ENCODE results near the gene ADORA1. TPM values are rescaled to one million over a fixed set of nuclear protein-coding genes. Genes with fewer than 3 reads are reported as not detected.

ADORA1 gene
- total RNA-seq, 1 donor from 2014 or later: not detected

DNA sequence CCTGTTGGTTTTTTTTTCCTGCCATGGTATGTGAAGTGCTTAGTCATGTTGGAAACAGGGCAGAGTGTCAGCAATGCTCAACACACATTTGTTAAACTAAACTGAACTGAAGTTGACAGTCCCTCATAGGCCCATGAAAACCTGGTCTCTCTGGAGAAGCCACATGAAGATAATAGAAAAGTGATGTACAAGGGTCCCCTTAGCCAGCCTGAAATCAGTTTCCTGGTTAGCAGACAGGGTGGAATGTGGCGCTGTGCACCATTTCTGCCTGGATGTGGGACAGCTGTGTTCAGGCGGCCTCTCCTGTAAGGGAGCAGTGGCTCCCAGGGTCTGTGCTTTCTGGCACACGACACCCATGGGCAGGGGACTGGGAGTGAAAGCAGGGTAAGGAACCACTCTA, 68.8 kb downstream of the ADORA1 start:
- DNase-seq (ENCODE audit: low spot score): no peak
- peaks cover 8% of the 10 kb centered on the region for H3K27me3 Mint-ChIP-seq (ENCODE audit: insufficient read depth)
- H3K27ac Mint-ChIP-seq: no peak overlapping the region
- no peaks in the 10 kb centered on the region for H3K4me1 Mint-ChIP-seq (ENCODE audit: low read depth)
- no peak overlapping the region for H3K4me3 Mint-ChIP-seq
- no peaks in the 10 kb centered on the region for H3K36me3 Mint-ChIP-seq (ENCODE audit: low read depth)
- intact Hi-C loops (cut with micrococcal nuclease): no loop called here
- no peaks in the 10 kb centered on the region for H3K9me3 Mint-ChIP-seq

DNA sequence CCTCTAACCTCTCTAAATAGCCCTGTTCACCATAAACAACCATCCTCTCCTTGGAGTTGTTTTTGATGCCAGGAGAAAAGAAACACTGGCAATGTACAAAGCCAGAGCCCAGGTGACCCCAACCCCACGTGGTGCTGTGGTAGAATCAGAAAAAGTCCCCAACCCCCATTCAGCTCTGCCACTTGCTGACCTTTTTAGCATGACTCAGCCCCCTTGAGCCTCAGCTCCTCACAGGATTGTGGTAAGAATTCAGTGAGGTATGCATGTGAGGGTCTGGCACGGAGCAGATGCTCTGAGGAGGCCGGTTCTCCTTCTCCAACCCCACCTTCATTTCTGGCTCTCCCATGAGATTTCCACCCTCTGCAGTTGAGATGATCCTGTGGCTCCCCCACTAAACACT, 70.1 kb downstream of the ADORA1 start:
- Mint-ChIP-seq H3K4me3 (no peak overlapping the region), H3K36me3 (ENCODE audit: low read depth) (no peaks in the 10 kb centered on the region), H3K4me1 (ENCODE audit: low read depth) (no peaks in the 10 kb centered on the region), H3K27me3 (ENCODE audit: insufficient read depth) (peaks cover 8% of the 10 kb centered on the region), H3K9me3 (no peaks in the 10 kb centered on the region), H3K27ac (no peak overlapping the region)
- no peak for DNase-seq (ENCODE audit: low spot score)
- intact Hi-C loops (cut with micrococcal nuclease): no loop called here

GRCh38 chr1:203199002-203199401, 71.5 kb downstream of the ADORA1 start:
- H3K36me3 Mint-ChIP-seq (ENCODE audit: low read depth): no peaks in the 10 kb centered on the region
- H3K9me3 Mint-ChIP-seq: no peaks in the 10 kb centered on the region
- H3K27me3 Mint-ChIP-seq (ENCODE audit: insufficient read depth): peaks cover 8% of the 10 kb centered on the region
- intact Hi-C loops (cut with micrococcal nuclease): no loop called here
- H3K4me3 Mint-ChIP-seq: no peak overlapping the region
- H3K27ac Mint-ChIP-seq: no peak overlapping the region
- no peaks in the 10 kb centered on the region for H3K4me1 Mint-ChIP-seq (ENCODE audit: low read depth)
- DNase-seq (ENCODE audit: low spot score): no peak

- Mint-ChIP-seq H3K4me1 (ENCODE audit: low read depth) (no peaks in the 10 kb centered on the region), H3K4me3 (no peak overlapping the region), H3K27ac (no peak overlapping the region), H3K27me3 (ENCODE audit: insufficient read depth) (peaks cover 8% of the 10 kb centered on the region), H3K9me3 (no peaks in the 10 kb centered on the region), H3K36me3 (ENCODE audit: low read depth) (no peaks in the 10 kb centered on the region)
- intact Hi-C loops (cut with micrococcal nuclease): no loop called here
- no peak for DNase-seq (ENCODE audit: low spot score)
Observed at GRCh38 chr1:203199481-203199815, 71.9 kb downstream of the ADORA1 start.

GRCh38 chr1:203199816-203200571, 72.5 kb downstream of the ADORA1 start:
- intact Hi-C loops (cut with micrococcal nuclease): no loop called here
- no peak overlapping the region for H3K27ac Mint-ChIP-seq
- H3K27me3 Mint-ChIP-seq (ENCODE audit: insufficient read depth): peaks cover 8% of the 10 kb centered on the region
- H3K36me3 Mint-ChIP-seq (ENCODE audit: low read depth): no peaks in the 10 kb centered on the region
- H3K4me1 Mint-ChIP-seq (ENCODE audit: low read depth): no peaks in the 10 kb centered on the region
- no peaks in the 10 kb centered on the region for H3K9me3 Mint-ChIP-seq
- no peak for DNase-seq (ENCODE audit: low spot score)
- H3K4me3 Mint-ChIP-seq: no peak overlapping the region

DNA sequence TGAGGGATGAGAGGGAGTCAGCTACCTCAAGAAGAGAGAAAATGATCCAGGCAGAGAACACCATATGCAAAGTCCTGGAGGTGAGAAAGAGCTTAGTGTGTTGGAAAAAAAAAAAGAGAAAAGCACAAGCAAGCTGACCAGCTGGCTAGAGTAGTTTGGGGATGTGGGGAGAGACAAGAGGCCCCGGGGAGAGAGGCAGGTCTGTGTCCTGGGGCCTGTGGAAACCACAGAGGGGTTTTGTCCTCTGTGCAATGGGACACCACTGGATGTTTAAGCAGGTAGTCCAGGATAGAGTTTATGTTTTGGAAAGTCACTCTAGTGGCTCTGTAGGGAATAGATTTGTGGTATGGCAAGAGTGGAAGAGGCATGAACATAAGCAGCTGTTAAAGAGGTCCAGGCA, 73.4 kb downstream of the ADORA1 start:
- Mint-ChIP-seq H3K4me3 (no peak overlapping the region), H3K27ac (no peak overlapping the region), H3K9me3 (no peaks in the 10 kb centered on the region), H3K36me3 (ENCODE audit: low read depth) (no peaks in the 10 kb centered on the region), H3K4me1 (ENCODE audit: low read depth) (no peaks in the 10 kb centered on the region), H3K27me3 (ENCODE audit: insufficient read depth) (peaks cover 8% of the 10 kb centered on the region)
- no peak for DNase-seq (ENCODE audit: low spot score)
- intact Hi-C loops (cut with micrococcal nuclease): no loop called here

DNA sequence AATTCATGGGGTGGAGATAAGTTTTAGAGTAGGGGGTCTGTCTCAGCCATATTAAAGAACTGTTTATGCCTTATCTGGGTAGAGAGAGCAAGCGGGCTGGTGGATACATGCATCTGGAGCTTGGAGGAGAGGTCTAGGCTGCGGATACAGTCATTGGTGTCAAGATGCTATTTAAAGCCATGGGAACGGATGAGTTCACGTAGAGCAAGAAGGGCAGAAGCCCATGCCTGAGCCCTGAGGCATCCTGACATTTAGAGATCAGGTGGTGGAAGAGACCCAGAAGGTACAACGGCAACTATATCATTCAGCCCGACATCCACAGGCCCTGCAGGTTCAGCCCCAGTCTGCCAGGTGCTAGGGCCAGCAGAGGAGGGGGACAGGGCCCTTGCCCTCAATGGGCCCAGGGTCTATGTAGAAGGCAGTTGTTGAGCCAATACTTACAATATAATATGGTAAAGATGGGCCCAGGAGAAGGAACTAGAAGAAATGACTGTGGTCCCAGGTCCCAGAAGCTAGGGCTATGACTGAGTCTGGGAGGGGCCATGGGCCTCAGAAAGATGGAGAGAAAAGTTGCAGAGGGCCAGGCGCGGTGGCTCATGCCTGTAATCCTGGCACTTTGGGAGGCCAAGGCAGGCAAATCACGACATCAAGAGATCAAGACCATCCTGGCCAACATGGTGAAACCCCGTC, 74.1 kb downstream of the ADORA1 start:
- intact Hi-C loops (cut with micrococcal nuclease): no loop called here
- no peak for DNase-seq (ENCODE audit: low spot score)

DNA sequence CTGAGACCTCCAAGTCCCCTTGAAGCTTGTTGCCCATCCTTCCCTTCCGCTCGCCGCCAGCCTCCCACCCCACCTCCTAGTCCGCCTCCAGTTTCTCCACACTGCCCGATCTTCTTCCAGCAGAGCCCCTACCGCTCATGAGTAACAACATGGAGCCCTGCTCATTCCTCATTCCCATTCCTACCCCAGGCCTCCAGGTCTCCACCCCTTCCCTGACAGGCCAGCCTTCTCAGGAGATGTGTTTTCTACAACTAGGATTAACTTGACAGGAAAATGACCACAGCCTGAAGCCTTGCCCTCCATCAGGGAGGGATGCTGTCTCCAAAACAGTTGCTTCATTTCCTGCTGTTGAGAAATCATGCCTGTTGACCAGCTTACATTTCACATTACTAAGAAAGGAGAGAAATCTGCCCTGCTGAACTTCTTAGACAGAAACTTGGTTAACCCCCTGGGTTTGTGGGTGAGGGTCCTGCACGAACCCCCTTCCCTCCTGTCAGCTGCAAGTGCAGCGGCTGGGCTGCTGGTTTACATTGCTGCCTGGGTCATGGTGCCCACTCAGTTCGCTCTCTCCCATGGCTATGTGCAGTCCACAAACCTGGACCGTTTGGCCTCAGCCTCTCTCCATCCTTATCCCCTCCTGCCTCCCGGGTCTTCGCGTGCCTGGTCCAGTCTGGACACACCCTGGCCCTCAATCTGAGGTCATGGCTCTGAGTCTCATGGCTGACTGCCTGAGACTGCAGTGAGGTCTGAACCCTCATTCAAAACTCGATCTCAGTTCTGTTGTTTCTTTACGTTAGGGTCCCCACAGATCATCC, 75.1 kb downstream of the ADORA1 start:
- intact Hi-C loops (cut with micrococcal nuclease): no loop called here
- no peak for DNase-seq (ENCODE audit: low spot score)
- H3K4me1 Mint-ChIP-seq (ENCODE audit: low read depth): no peaks in the 10 kb centered on the region

More for the DNA sequence above, 74.1 kb downstream of the ADORA1 start:
- Mint-ChIP-seq H3K9me3 (no peaks in the 10 kb centered on the region), H3K27ac (no peak overlapping the region), H3K4me1 (ENCODE audit: low read depth) (no peaks in the 10 kb centered on the region), H3K27me3 (ENCODE audit: insufficient read depth) (peaks cover 8% of the 10 kb centered on the region), H3K36me3 (ENCODE audit: low read depth) (no peaks in the 10 kb centered on the region), H3K4me3 (no peak overlapping the region)

GRCh38 chr1:203204756-203205155, 77.2 kb downstream of the ADORA1 start:
- H3K4me1 Mint-ChIP-seq (ENCODE audit: low read depth): no peaks in the 10 kb centered on the region
- no peaks in the 10 kb centered on the region for H3K36me3 Mint-ChIP-seq (ENCODE audit: low read depth)
- no peak for DNase-seq (ENCODE audit: low spot score)
- no peak overlapping the region for H3K4me3 Mint-ChIP-seq
- peaks cover 9% of the 10 kb centered on the region for H3K27me3 Mint-ChIP-seq (ENCODE audit: insufficient read depth)
- no peak overlapping the region for H3K27ac Mint-ChIP-seq
- intact Hi-C loops (cut with micrococcal nuclease): no loop called here
- H3K9me3 Mint-ChIP-seq: no peaks in the 10 kb centered on the region

More for the DNA sequence above, 75.1 kb downstream of the ADORA1 start:
- Mint-ChIP-seq H3K27me3 (ENCODE audit: insufficient read depth) (peaks cover 9% of the 10 kb centered on the region), H3K4me3 (no peak overlapping the region), H3K36me3 (ENCODE audit: low read depth) (no peaks in the 10 kb centered on the region), H3K27ac (no peak overlapping the region), H3K9me3 (no peaks in the 10 kb centered on the region)

DNA sequence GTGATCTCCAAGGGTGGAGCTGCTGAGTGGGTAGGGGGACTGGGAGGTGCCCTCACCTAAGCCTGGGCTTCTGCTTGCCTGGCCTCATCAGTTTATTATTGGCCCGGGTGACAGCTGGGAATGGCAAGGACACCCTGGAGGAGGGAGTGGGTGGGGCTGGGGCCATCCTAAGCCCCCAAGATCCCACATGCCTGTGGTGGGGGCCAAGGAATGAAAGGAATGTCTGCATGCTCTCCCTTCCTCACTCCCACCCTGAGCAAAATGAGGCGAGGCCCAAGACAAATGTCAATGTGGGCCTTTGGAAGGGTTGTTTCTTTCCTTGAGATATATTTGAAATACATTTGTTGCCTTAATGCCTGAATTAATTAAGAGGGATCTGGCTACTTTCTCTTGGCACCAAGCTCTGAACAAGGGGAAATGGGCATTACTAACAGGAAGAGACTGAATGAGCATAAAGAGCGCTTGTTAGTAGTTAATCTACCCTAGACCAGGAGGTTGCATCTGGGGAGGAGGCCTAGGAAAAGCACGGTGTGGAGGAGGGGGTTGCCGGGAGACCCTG, 78.7 kb downstream of the ADORA1 start:
- no peaks in the 10 kb centered on the region for H3K4me1 Mint-ChIP-seq (ENCODE audit: low read depth)
- no peak overlapping the region for H3K27ac Mint-ChIP-seq
- DNase-seq (ENCODE audit: low spot score): no peak
- no peaks in the 10 kb centered on the region for H3K36me3 Mint-ChIP-seq (ENCODE audit: low read depth)
- H3K9me3 Mint-ChIP-seq: no peaks in the 10 kb centered on the region
- peaks cover 8% of the 10 kb centered on the region for H3K27me3 Mint-ChIP-seq (ENCODE audit: insufficient read depth)
- H3K4me3 Mint-ChIP-seq: no peak overlapping the region
- intact Hi-C loops (cut with micrococcal nuclease): no loop called here

- peaks cover 7% of the 10 kb centered on the region for H3K27me3 Mint-ChIP-seq (ENCODE audit: insufficient read depth)
- H3K4me1 Mint-ChIP-seq (ENCODE audit: low read depth): no peaks in the 10 kb centered on the region
- H3K27ac Mint-ChIP-seq: no peak overlapping the region
- H3K9me3 Mint-ChIP-seq: no peaks in the 10 kb centered on the region
- intact Hi-C loops (cut with micrococcal nuclease): no loop called here
- DNase-seq (ENCODE audit: low spot score): no peak
- no peaks in the 10 kb centered on the region for H3K36me3 Mint-ChIP-seq (ENCODE audit: low read depth)
- H3K4me3 Mint-ChIP-seq: no peak overlapping the region
Observed at GRCh38 chr1:203207751-203208150, 80.2 kb downstream of the ADORA1 start.

- Mint-ChIP-seq H3K4me1 (ENCODE audit: low read depth) (no peaks in the 10 kb centered on the region), H3K36me3 (ENCODE audit: low read depth) (no peaks in the 10 kb centered on the region), H3K27me3 (ENCODE audit: insufficient read depth) (peaks cover 7% of the 10 kb centered on the region), H3K27ac (no peak overlapping the region), H3K4me3 (no peak overlapping the region), H3K9me3 (no peaks in the 10 kb centered on the region)
- intact Hi-C loops (cut with micrococcal nuclease): no loop called here
- DNase-seq (ENCODE audit: low spot score): no peak
Observed at GRCh38 chr1:203208181-203208580, 80.7 kb downstream of the ADORA1 start.

GRCh38 chr1:203210350-203210749, 82.8 kb downstream of the ADORA1 start:
- H3K9me3 Mint-ChIP-seq: no peaks in the 10 kb centered on the region
- no peak for DNase-seq (ENCODE audit: low spot score)
- intact Hi-C loops (cut with micrococcal nuclease): no loop called here

More at GRCh38 chr1:203210350-203210749, 82.8 kb downstream of the ADORA1 start:
- H3K27ac Mint-ChIP-seq: no peak overlapping the region
- H3K4me1 Mint-ChIP-seq (ENCODE audit: low read depth): no peaks in the 10 kb centered on the region
- no peak overlapping the region for H3K4me3 Mint-ChIP-seq
- no peaks in the 10 kb centered on the region for H3K36me3 Mint-ChIP-seq (ENCODE audit: low read depth)
- H3K27me3 Mint-ChIP-seq (ENCODE audit: insufficient read depth): peaks cover 10% of the 10 kb centered on the region

Data from activated T-helper 1 cell treated with anti-CD3 and anti-CD28 coated beads, Interleukin-12 subunit alpha, Interleukin-12 subunit beta, Interleukin-2, Interleukin-4 antibody, amounts not matched to agents 30 ng/mL and 10 ng/mL and 1 ng/mL, durations not matched to agents 14 hours and 24 hours and 36 hours (primary cell).